ENCODE results near the gene LRFN2. TPM values are rescaled to one million over a fixed set of nuclear protein-coding genes. Genes with fewer than 3 reads are reported as not detected.

The LRFN2 gene
- polyA plus RNA-seq, 2 donors: 0.26 to 0.28 TPM

DNA sequence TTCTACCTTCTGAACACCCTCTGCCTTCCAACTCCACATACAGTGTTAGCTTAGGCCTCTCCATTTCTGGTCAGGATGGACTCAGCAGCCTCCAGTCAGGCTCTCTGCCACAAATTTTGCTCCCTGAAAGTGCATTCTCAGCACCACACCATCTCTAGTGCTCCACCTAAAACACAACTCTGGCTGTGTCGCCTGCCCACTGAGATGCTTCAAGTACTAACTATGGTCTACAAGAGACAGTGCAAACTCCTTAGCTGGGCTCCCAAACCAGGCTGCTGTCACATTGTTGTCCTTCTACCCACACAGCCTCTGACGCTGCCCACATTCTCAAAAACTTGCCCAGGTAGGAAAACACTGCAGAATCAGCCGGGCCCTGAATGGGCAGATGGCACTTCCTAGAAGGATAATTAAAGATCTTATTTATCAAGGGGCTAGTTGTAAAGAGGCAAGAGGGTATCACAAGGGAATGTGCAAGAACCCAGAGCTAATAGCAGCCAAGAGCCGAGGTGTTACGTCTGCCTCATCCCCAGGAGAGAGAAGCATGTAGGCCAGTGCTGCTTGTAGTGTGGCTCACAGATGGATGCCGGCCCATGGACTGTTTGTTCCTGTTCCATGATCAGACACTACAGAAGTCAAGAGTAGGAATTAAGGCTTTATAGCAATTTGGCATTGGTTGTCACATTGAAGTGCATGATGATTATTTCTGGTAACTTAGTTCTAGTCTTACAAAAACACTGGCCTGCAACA lies 189.7 kb downstream of the LRFN2 start:
- no peaks in the 10 kb centered on the region for H3K9me3 ChIP-seq (ENCODE audit: control insufficient read depth in 2 of 2, insufficient read depth in 1 of 2, low read depth in 1 of 2, low read length in 1 of 2)
- H3K36me3 ChIP-seq (ENCODE audit: control insufficient read depth in 2 of 2, insufficient read depth in 2 of 2, low read length in 1 of 2): no peaks in the 10 kb centered on the region
- no peaks in the 10 kb centered on the region for H3K27me3 ChIP-seq (ENCODE audit: control insufficient read depth in 1 of 2, insufficient read depth in 2 of 2, low read length in 2 of 2)
- H3K4me1 ChIP-seq (ENCODE audit: control insufficient read depth in 2 of 2, insufficient read depth in 2 of 2, low read length in 1 of 2): peaks cover 4 to 29% of the 10 kb centered on the region in 2 donors
- H3K27ac ChIP-seq (ENCODE audit: low read depth in 2 of 2, low read length in 1 of 2): peak overlapping the region; percentile 29 to 88
- H3K4me3 ChIP-seq (ENCODE audit: low read depth in 1 of 2, low read length in 2 of 2): no peak overlapping the region
- 86 to 90% methylated on average over 6 of the region's 6 CpGs for WGBS, 2 donors

DNA sequence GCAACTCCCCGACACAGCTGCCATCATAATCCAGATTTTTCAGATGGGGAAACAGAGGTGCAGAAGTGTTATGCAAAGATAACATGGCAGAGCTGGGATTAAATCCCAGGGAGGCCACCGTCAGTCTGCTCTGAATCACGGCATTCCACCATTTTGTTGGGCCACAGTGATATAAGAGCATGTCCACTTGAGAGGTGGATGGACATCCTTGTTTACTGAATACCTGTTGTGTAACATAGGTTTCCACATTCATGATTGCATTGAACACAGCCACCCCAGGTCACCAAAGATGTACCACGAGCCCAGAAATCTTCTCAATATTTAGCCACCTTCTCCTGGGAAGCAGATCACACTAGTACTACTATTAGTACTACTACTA lies 191.5 kb downstream of the LRFN2 start:
- H3K4me1 ChIP-seq (ENCODE audit: control insufficient read depth in 2 of 2, insufficient read depth in 2 of 2, low read length in 1 of 2): peaks cover 4 to 25% of the 10 kb centered on the region in 2 donors
- H3K9me3 ChIP-seq (ENCODE audit: control insufficient read depth in 2 of 2, insufficient read depth in 1 of 2, low read depth in 1 of 2, low read length in 1 of 2): no peaks in the 10 kb centered on the region
- WGBS, 2 donors: 89 to 95% methylated on average over 4 of the region's 4 CpGs
- no peak overlapping the region for H3K4me3 ChIP-seq (ENCODE audit: low read depth in 1 of 2, low read length in 2 of 2)
- no peaks in the 10 kb centered on the region for H3K36me3 ChIP-seq (ENCODE audit: control insufficient read depth in 2 of 2, insufficient read depth in 2 of 2, low read length in 1 of 2)
- H3K27me3 ChIP-seq (ENCODE audit: control insufficient read depth in 1 of 2, insufficient read depth in 2 of 2, low read length in 2 of 2): no peaks in the 10 kb centered on the region
- peak overlapping the region in 1 of 2 donors; percentile 83 for H3K27ac ChIP-seq (ENCODE audit: low read depth in 2 of 2, low read length in 1 of 2)

- H3K27ac ChIP-seq (ENCODE audit: low read depth in 2 of 2, low read length in 1 of 2): no peak overlapping the region
Measured at GRCh38 chr6:40395066-40395697, 192.0 kb downstream of the LRFN2 start.

DNA sequence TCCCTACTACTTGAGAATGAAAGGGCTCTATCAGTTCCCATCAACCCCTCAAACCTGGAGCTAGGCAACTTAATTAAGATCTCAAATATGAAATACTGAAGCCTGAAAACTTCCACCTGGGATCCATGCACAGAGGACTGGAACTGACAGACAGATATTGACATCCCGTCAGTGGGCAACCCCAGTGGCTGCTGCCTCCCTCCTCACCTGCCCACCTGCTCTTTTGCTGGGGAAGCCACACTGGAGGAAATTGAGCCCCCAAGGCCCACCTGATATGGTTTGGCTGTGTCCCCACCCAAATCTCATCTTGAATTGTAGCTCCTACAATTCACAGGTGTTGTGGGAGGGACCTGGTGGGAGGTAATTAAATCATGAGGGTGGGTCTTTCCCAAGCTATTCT lies 192.8 kb downstream of the LRFN2 start:
- Histone ChIP-seq H3K4me3 (ENCODE audit: low read depth in 1 of 2, low read length in 2 of 2) (no peak overlapping the region), H3K27me3 (ENCODE audit: control insufficient read depth in 1 of 2, insufficient read depth in 2 of 2, low read length in 2 of 2) (no peaks in the 10 kb centered on the region), H3K27ac (ENCODE audit: low read depth in 2 of 2, low read length in 1 of 2) (no peak overlapping the region), H3K36me3 (ENCODE audit: control insufficient read depth in 2 of 2, insufficient read depth in 2 of 2, low read length in 1 of 2) (no peaks in the 10 kb centered on the region), H3K4me1 (ENCODE audit: control insufficient read depth in 2 of 2, insufficient read depth in 2 of 2, low read length in 1 of 2) (peaks cover 4 to 25% of the 10 kb centered on the region in 2 donors), H3K9me3 (ENCODE audit: control insufficient read depth in 2 of 2, insufficient read depth in 1 of 2, low read depth in 1 of 2, low read length in 1 of 2) (no peaks in the 10 kb centered on the region)
- WGBS, 2 donors: 94 to 100% methylated on average over 1 of the region's 1 CpG

More at GRCh38 chr6:40395066-40395697, 192.0 kb downstream of the LRFN2 start:
- Histone ChIP-seq H3K27me3 (ENCODE audit: control insufficient read depth in 1 of 2, insufficient read depth in 2 of 2, low read length in 2 of 2) (no peaks in the 10 kb centered on the region), H3K4me1 (ENCODE audit: control insufficient read depth in 2 of 2, insufficient read depth in 2 of 2, low read length in 1 of 2) (peaks cover 4 to 25% of the 10 kb centered on the region in 2 donors), H3K36me3 (ENCODE audit: control insufficient read depth in 2 of 2, insufficient read depth in 2 of 2, low read length in 1 of 2) (no peaks in the 10 kb centered on the region), H3K9me3 (ENCODE audit: control insufficient read depth in 2 of 2, insufficient read depth in 1 of 2, low read depth in 1 of 2, low read length in 1 of 2) (no peaks in the 10 kb centered on the region), H3K4me3 (ENCODE audit: low read depth in 1 of 2, low read length in 2 of 2) (no peak overlapping the region)
- 59 to 76% methylated on average over 4 to 5 of the region's 5 CpGs for WGBS, 2 donors

GRCh38 chr6:40393641-40394040 lies 193.5 kb downstream of the LRFN2 start:
- 43 to 78% methylated on average over 4 to 5 of the region's 5 CpGs for WGBS, 2 donors
- Histone ChIP-seq H3K27me3 (ENCODE audit: control insufficient read depth in 1 of 2, insufficient read depth in 2 of 2, low read length in 2 of 2) (no peaks in the 10 kb centered on the region), H3K27ac (ENCODE audit: low read depth in 2 of 2, low read length in 1 of 2) (no peak overlapping the region), H3K4me3 (ENCODE audit: low read depth in 1 of 2, low read length in 2 of 2) (no peak overlapping the region), H3K9me3 (ENCODE audit: control insufficient read depth in 2 of 2, insufficient read depth in 1 of 2, low read depth in 1 of 2, low read length in 1 of 2) (no peaks in the 10 kb centered on the region), H3K4me1 (ENCODE audit: control insufficient read depth in 2 of 2, insufficient read depth in 2 of 2, low read length in 1 of 2) (peaks cover 4 to 25% of the 10 kb centered on the region in 2 donors), H3K36me3 (ENCODE audit: control insufficient read depth in 2 of 2, insufficient read depth in 2 of 2, low read length in 1 of 2) (no peaks in the 10 kb centered on the region)

DNA sequence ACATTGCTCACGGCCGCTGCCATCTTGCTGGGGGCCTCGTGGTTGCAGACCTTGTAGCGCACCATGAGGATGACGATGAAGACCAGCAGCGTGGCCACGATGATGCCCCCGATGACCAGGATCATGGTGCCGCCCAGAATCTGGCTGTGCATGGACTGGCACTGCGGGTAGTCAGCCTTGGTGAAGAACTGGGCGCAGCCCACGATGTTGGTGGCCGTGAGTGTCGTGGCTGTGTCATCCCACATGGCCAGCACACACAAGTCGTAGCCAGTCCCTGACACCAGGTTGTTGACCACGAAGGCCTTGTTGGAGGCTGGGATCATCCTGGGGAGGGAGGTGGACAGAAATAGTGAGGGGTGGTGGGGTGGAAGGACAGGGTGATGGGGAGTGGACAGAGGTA lies 194.6 kb downstream of the LRFN2 start:
- Histone ChIP-seq H3K36me3 (ENCODE audit: control insufficient read depth in 2 of 2, insufficient read depth in 2 of 2, low read length in 1 of 2) (no peaks in the 10 kb centered on the region), H3K4me3 (ENCODE audit: low read depth in 1 of 2, low read length in 2 of 2) (no peak overlapping the region), H3K27me3 (ENCODE audit: control insufficient read depth in 1 of 2, insufficient read depth in 2 of 2, low read length in 2 of 2) (no peaks in the 10 kb centered on the region), H3K9me3 (ENCODE audit: control insufficient read depth in 2 of 2, insufficient read depth in 1 of 2, low read depth in 1 of 2, low read length in 1 of 2) (no peaks in the 10 kb centered on the region), H3K4me1 (ENCODE audit: control insufficient read depth in 2 of 2, insufficient read depth in 2 of 2, low read length in 1 of 2) (peaks cover 2 to 20% of the 10 kb centered on the region in 2 donors), H3K27ac (ENCODE audit: low read depth in 2 of 2, low read length in 1 of 2) (no peak overlapping the region)
- WGBS, 2 donors: 95 to 96% methylated on average over 16 of the region's 16 CpGs

DNA sequence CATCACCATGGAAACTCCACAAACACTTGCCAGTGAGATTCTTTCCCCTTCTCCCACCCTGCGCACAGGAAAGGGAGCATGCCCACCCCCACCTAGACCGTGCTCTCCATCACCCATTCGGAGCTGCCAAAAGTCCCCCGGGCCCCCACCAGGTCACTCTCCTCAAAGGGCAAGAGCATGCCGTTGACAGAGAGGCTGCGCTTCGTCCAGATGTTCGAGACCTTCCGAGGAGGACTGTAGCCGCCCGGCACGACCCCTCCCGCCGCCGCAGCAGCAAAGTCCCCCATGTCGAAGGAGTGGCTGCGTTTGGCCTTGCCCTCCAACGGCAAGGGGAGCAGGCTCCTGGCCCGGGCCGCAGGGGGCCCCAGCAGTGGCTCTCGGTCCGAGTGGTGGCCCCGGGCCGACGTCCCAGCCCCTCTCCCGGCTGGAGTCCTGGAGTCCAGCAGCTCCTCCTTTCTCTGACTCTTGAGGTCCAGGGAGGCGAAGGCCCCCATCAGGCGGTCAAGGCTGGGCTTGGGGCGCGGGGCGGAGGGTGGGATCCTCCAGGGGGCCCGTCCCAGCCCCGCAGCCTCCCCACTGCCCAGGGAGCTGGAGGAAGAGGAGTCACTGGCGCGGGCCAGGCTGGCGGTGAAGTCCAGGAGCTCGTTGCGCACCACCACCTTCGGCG lies 195.2 kb downstream of the LRFN2 start:
- Histone ChIP-seq H3K9me3 (ENCODE audit: control insufficient read depth in 2 of 2, insufficient read depth in 1 of 2, low read depth in 1 of 2, low read length in 1 of 2) (no peaks in the 10 kb centered on the region), H3K4me1 (ENCODE audit: control insufficient read depth in 2 of 2, insufficient read depth in 2 of 2, low read length in 1 of 2) (peaks cover 0 to 14% of the 10 kb centered on the region in 2 donors)
- WGBS, 2 donors: 89 to 90% methylated on average over 40 of the region's 40 CpGs

GRCh38 chr6:40391086-40391485 lies 196.1 kb downstream of the LRFN2 start:
- H3K4me3 ChIP-seq (ENCODE audit: low read depth in 1 of 2, low read length in 2 of 2): no peak overlapping the region
- H3K27me3 ChIP-seq (ENCODE audit: control insufficient read depth in 1 of 2, insufficient read depth in 2 of 2, low read length in 2 of 2): no peaks in the 10 kb centered on the region
- no peaks in the 10 kb centered on the region for H3K9me3 ChIP-seq (ENCODE audit: control insufficient read depth in 2 of 2, insufficient read depth in 1 of 2, low read depth in 1 of 2, low read length in 1 of 2)
- no peak overlapping the region for H3K27ac ChIP-seq (ENCODE audit: low read depth in 2 of 2, low read length in 1 of 2)
- 49 to 59% methylated on average over 3 of the region's 3 CpGs for WGBS, 2 donors
- H3K36me3 ChIP-seq (ENCODE audit: control insufficient read depth in 2 of 2, insufficient read depth in 2 of 2, low read length in 1 of 2): no peaks in the 10 kb centered on the region
- peaks cover 0 to 13% of the 10 kb centered on the region in 2 donors for H3K4me1 ChIP-seq (ENCODE audit: control insufficient read depth in 2 of 2, insufficient read depth in 2 of 2, low read length in 1 of 2)

More for the DNA sequence above, 195.2 kb downstream of the LRFN2 start:
- no peaks in the 10 kb centered on the region for H3K27me3 ChIP-seq (ENCODE audit: control insufficient read depth in 1 of 2, insufficient read depth in 2 of 2, low read length in 2 of 2)
- H3K4me3 ChIP-seq (ENCODE audit: low read depth in 1 of 2, low read length in 2 of 2): no peak overlapping the region
- no peaks in the 10 kb centered on the region for H3K36me3 ChIP-seq (ENCODE audit: control insufficient read depth in 2 of 2, insufficient read depth in 2 of 2, low read length in 1 of 2)
- H3K27ac ChIP-seq (ENCODE audit: low read depth in 2 of 2, low read length in 1 of 2): no peak overlapping the region

DNA sequence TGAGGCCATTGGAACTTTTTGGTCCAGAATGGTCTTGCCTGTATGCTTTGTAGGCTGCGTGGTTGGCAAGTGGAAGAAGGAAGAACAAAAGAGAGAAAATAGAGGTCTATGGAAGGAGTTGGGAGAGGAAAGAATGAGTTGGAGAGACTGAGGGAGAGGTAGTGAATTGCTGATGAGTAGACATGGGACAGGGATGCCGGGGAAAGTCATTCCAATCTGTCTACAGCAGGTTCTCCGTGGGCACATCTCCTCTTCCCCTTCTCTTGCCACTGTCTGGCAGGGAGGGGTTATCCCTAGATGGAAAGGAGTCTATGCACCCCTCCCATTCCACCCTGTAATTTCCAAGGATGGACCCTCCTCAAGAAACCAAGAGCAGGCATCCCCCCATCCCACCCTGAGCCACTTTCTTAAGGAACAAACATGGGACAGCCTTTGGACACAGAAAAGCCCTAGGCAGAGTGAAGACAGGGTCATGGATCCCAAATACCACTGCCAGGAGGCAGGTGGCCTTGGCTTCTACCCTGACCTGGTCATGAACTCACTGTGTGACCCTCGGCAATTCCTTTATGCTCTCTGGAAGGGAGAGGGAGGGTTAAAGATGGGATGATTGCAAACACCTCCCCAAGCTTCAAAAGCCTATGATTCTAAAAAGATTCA lies 196.9 kb downstream of the LRFN2 start:
- Histone ChIP-seq H3K27me3 (ENCODE audit: control insufficient read depth in 1 of 2, insufficient read depth in 2 of 2, low read length in 2 of 2) (no peaks in the 10 kb centered on the region), H3K9me3 (ENCODE audit: control insufficient read depth in 2 of 2, insufficient read depth in 1 of 2, low read depth in 1 of 2, low read length in 1 of 2) (no peaks in the 10 kb centered on the region), H3K4me1 (ENCODE audit: control insufficient read depth in 2 of 2, insufficient read depth in 2 of 2, low read length in 1 of 2) (peaks cover 0 to 9% of the 10 kb centered on the region in 2 donors), H3K27ac (ENCODE audit: low read depth in 2 of 2, low read length in 1 of 2) (no peak overlapping the region), H3K36me3 (ENCODE audit: control insufficient read depth in 2 of 2, insufficient read depth in 2 of 2, low read length in 1 of 2) (no peaks in the 10 kb centered on the region), H3K4me3 (ENCODE audit: low read depth in 1 of 2, low read length in 2 of 2) (no peak overlapping the region)
- WGBS, 2 donors: 85 to 96% methylated on average over 4 of the region's 4 CpGs

All from esophagus (tissue), 2 donors.